Measurements from ENCODE around the gene TMEM239.
A peak's percentile ranks its signal among the peaks of the same experiment; 100 is the strongest.
"Not testable (repeated sequence)": the region's sequence is repeated elsewhere in the genome, so short reads cannot be mapped to it uniquely, and the experiment has no call there.

TMEM239 gene

GRCh38 chr20:2816030-2816582 is at the start of gene TMEM239:
Gene TMEM239, plus strand, starts transcription at chr20:2816364. Its CDS starts 191 bp downstream, at chr20:2816555.
- no peak within 1 kb of the TSS for H3K4me3 ChIP-seq (ENCODE audit: low read depth, low read length)

- no peak overlapping the region for H3K4me3 ChIP-seq (ENCODE audit: low read depth, low read length)
These were observed 48.2 kb upstream of the TMEM239 start for GRCh38 chr20:2767768-2768631.

- no peak overlapping the region for H3K4me3 ChIP-seq (ENCODE audit: low read depth, low read length)
These were observed 47.5 kb upstream of the TMEM239 start for GRCh38 chr20:2768632-2769015.

GRCh38 chr20:2770091-2770490 is 46.1 kb upstream of the TMEM239 start:
- H3K4me3 ChIP-seq (ENCODE audit: low read depth, low read length), result not testable (repeated sequence)

- H3K4me3 ChIP-seq (ENCODE audit: low read depth, low read length), result no peak overlapping the region
These were observed 44.5 kb upstream of the TMEM239 start for GRCh38 chr20:2771631-2772080.

GRCh38 chr20:2773812-2774211 is 42.4 kb upstream of the TMEM239 start:
- no peak overlapping the region for H3K4me3 ChIP-seq (ENCODE audit: low read depth, low read length)

- no peak overlapping the region for H3K4me3 ChIP-seq (ENCODE audit: low read depth, low read length)
These were observed 41.0 kb upstream of the TMEM239 start for GRCh38 chr20:2775139-2775538.

GRCh38 chr20:2778602-2779321 is 37.4 kb upstream of the TMEM239 start:
- H3K4me3 ChIP-seq (ENCODE audit: low read depth, low read length), result no peak overlapping the region

- no peak overlapping the region for H3K4me3 ChIP-seq (ENCODE audit: low read depth, low read length)
These were observed 35.2 kb upstream of the TMEM239 start for GRCh38 chr20:2780948-2781347.

- H3K4me3 ChIP-seq (ENCODE audit: low read depth, low read length), result no peak overlapping the region
These were observed 32.1 kb upstream of the TMEM239 start for GRCh38 chr20:2783908-2784566.

GRCh38 chr20:2793471-2793870 is 22.7 kb upstream of the TMEM239 start:
- H3K4me3 ChIP-seq (ENCODE audit: low read depth, low read length), result no peak overlapping the region

- no peak overlapping the region for H3K4me3 ChIP-seq (ENCODE audit: low read depth, low read length)
These were observed 21.9 kb upstream of the TMEM239 start for GRCh38 chr20:2794202-2794748.

GRCh38 chr20:2794866-2795447 is 21.2 kb upstream of the TMEM239 start:
- H3K4me3 ChIP-seq (ENCODE audit: low read depth, low read length), result no peak overlapping the region

- no peak overlapping the region for H3K4me3 ChIP-seq (ENCODE audit: low read depth, low read length)
These were observed 20.7 kb upstream of the TMEM239 start for GRCh38 chr20:2795451-2795850.

- no peak overlapping the region for H3K4me3 ChIP-seq (ENCODE audit: low read depth, low read length)
These were observed 20.0 kb upstream of the TMEM239 start for GRCh38 chr20:2796011-2796660.

GRCh38 chr20:2797136-2797983 is 18.8 kb upstream of the TMEM239 start:
- H3K4me3 ChIP-seq (ENCODE audit: low read depth, low read length), result no peak overlapping the region

- H3K4me3 ChIP-seq (ENCODE audit: low read depth, low read length), result no peak overlapping the region
These were observed 17.9 kb upstream of the TMEM239 start for GRCh38 chr20:2798095-2798805.

GRCh38 chr20:2798814-2799213 is 17.4 kb upstream of the TMEM239 start:
- H3K4me3 ChIP-seq (ENCODE audit: low read depth, low read length), result no peak overlapping the region

- peak overlapping the region; percentile 82 for H3K4me3 ChIP-seq (ENCODE audit: low read depth, low read length)
These were observed 16.9 kb upstream of the TMEM239 start for GRCh38 chr20:2799271-2799670.

All from iPS-11a (cell line).